DMS153 treated with DMSO at 0.1 percent for 48 hours (cell line): Measurements from ENCODE around the gene AURKA.
"Not testable (repeated sequence)": the region's sequence is repeated elsewhere in the genome, so short reads cannot be mapped to it uniquely, and the experiment has no call there.

Source experiments
- DNase-seq: peaks from one replicate; lab custom pipeline; 2025; ENCODE audit not compliant: unreplicated experiment; lab: John Stamatoyannopoulos, UW

The AURKA gene

DNA sequence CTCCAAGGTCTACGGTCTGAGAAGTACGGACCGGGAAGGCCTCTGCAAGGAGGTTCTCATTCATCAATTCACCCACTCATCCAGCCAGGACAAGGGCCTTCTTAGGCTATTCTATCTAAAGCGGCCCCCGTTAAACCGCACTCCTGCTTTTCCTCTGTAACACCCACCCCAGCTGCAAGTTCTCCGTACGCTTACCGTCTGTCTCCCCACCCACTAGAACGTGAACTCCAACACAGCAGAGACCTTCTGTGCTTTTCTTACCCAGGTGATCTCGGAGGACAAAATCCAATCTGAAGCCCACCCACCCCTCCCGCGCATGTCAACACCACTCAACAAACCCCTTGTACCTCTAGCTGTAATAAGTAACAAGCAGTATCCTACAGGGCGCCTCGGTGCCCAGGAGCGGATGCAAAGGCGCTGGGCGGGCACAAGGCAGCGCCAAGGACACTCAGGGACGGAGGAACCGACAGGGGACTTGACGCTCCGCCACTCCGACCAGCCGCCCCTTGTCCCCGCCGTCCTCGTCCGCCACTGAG lies 351 bp downstream of the AURKA start:
- no peak for DNase-seq

DNA sequence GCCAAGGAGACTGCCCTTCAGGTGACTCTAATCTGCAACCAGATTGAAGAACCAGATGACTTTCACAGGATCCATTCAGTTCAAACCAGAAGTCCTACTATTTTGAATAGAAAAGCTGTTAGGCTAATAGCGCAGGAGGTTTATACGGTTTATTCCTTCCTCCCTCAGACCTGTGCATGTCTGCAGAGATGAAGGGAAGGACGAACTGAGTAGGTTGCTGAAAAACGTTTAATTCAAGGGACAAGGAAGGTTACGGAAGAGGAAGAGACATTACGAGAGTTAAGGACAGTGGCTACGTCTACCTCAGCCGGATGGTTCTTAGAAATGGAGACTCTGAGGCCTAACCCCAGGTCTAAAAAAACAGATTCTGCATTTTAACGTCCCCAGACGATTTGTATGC lies 978 bp downstream of the AURKA start:
- no peak for DNase-seq

DNA sequence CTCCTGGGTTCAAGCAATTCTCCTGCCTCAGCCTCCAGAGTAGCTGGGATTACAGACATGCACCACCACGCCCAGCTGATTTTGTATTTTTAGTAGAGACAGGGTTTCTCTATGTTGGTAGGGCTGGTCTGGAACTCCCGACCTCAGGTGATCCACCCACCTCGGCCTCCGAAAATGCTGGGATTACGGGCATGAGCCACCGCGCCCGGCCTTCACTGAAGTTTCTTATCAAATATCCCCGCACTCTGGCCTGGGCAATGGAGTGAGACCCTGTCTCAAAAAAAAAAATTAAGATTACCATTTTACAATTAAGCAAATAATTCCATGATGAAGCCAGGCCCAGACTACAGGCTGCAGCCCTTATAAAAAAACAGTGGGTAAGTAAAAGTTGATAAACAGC lies 1.6 kb downstream of the AURKA start:
- not testable (repeated sequence) for DNase-seq

- no peak for DNase-seq
Observed at GRCh38 chr20:56389807-56390206, 2.2 kb downstream of the AURKA start.

GRCh38 chr20:56388882-56389281 lies 3.1 kb downstream of the AURKA start:
- DNase-seq: no peak

DNA sequence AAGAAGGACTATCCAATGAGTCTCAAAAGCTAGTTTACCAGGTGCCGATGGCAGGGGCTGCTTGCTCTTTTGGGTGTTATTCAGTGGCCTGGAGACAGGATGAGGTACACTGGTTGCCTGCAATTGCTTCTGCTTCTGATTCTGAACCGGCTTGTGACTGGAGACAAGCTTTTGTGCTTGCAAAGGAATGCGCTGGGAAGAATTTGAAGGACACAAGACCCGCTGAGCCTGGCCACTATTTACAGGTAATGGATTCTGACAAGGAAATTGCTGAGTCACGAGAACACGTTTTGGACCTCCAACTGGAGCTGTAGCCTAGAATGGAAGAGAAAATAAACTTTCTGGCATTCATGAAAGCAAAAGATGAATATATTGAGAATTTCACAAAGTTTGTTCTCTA lies 5.8 kb downstream of the AURKA start:
- DNase-seq: no peak

GRCh38 chr20:56385130-56385529 lies 6.9 kb downstream of the AURKA start:
- DNase-seq: no peak

DNA sequence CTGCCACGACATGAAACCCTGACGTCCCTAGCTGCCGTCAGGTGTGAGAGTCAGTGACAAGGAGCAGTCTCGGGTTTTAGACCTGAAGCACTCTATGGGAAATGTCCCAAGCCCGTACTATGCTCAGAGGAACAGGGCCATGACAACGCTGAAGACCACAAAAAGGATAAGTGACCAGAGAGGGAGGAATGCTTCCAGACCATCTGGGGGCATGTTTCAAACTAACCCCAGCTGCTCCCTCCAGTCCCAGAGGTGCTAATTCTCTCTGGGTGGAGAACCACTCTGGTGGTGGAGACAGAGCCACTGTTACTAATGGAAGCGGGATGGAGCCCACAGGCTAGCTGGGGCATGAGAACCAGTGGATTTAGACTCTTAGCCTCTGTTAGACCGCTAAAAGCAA lies 8.7 kb downstream of the AURKA start:
- DNase-seq: no peak

GRCh38 chr20:56382696-56383095 lies 9.3 kb downstream of the AURKA start:
- DNase-seq: no peak

DNA sequence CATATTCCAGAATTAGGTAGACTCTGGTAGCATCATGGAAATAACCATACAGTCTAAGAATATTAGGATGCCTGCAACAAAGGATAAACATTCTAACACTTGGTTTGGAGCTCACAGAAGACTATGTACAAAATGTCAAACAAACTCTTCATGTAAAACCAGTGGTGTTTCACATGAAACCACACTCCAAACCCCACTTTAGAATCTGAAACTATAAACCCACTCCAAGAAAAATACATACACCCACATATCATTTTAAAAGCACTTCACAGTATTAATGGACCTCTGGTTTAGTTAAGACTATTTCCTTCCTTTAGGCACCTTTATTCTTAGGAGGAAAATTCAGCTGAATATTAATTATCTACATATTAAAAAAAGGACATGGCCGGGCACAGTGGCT lies 10.5 kb downstream of the AURKA start:
- DNase-seq: no peak

- no peak for DNase-seq
Observed at GRCh38 chr20:56380375-56380774, 11.6 kb downstream of the AURKA start.

GRCh38 chr20:56378386-56378785 lies 13.6 kb downstream of the AURKA start:
- no peak for DNase-seq

GRCh38 chr20:56376331-56376730 lies 15.7 kb downstream of the AURKA start:
- no peak for DNase-seq

- no peak for DNase-seq
Observed at GRCh38 chr20:56373942-56374341, 18.1 kb downstream of the AURKA start.

DNA sequence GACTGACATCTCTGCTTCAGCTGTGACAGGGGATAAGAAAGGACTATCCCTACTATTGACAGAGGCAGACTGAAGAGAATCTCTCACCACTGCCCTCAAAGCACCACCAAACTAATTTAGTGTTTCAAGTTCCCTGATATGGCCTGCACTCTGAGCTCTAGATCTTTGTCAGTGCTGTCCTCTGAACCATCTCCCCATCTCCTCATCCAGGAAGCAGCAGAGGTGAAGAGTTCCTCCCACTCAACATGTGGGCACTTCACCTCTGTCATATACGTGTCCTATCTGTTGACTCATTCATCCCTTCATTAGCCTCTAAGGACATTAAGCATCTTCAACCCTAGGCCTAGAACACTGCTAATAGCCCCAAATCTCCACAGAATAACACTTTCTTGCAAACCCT lies 19.2 kb downstream of the AURKA start:
- DNase-seq: no peak

DNA sequence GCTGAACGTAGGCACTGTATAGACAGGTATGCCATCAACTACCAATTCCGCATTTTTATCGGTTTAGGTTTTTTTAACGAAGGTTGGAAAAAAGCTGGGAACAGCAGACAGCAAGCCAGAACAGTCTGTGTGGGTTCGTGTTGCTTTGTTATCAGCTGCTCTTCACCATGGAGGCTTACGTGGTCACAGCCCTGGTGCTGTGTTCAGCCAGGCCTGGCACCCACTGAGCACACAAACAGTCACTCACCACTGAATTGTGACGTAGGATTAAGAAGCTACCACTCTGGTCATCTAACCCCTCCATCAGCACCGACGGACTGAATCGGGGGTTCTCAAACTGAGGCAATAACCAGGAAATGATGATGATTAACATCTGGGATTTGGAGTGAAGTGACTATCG lies 20.0 kb downstream of the AURKA start:
- no peak for DNase-seq

GRCh38 chr20:56369179-56369578 lies 22.8 kb downstream of the AURKA start:
- no peak for DNase-seq

DNA sequence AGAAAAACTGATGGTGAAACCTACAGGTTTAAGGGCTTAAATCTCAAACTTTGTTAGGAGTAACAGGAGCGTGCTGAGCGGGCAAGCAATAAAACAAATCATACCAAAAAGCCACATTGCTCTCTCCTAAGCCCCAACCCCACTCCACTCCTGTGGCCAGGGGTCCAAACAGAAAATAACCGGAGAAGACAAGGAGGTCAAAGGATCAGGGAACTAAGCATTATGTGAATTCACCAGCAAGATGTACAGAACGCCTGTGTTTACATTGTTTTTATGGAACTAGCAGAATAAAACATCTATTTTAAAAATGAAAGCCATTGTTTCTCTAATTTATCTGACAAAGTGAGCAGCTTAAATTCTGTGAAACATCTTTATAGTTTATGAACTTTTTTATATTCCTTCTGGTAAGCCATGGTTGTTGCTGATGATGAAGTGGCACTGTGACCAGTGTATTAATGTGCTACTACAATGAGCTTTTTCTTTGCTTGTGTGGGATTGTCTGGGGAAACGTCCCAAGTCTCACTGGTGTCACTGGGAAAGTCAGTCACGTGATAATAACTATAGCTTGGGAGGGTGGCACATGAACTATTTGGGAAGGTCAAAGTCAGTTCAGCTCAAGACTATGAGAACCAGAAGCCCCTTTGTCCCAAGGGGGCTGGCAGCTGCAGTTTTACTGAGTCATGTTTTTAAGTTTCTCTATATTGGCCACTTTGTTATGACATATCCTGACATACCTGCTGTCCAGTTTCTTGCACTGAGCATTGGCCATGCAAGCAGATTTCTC lies 23.5 kb downstream of the AURKA start:
- DNase-seq: no peak

DNA sequence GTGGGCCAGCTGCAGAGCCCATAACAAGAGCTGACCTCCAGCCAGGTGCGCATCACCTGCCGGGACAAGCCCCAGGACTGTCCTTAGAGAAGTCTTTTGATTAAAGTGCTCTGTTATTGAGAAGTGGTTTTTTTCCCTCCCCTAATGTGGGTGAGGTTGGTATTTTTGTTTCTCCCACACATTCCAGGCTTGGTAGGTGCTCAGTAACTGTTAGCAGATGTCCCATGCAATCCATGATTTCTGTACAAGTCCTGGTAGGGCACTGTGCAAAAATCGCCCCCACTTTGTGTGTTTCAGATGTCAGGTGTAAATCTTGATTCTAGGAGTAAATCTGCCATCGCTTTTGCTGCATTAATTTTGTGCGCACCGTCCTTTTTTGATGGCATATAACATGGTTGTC lies 28.5 kb downstream of the AURKA start:
- no peak for DNase-seq

DNA sequence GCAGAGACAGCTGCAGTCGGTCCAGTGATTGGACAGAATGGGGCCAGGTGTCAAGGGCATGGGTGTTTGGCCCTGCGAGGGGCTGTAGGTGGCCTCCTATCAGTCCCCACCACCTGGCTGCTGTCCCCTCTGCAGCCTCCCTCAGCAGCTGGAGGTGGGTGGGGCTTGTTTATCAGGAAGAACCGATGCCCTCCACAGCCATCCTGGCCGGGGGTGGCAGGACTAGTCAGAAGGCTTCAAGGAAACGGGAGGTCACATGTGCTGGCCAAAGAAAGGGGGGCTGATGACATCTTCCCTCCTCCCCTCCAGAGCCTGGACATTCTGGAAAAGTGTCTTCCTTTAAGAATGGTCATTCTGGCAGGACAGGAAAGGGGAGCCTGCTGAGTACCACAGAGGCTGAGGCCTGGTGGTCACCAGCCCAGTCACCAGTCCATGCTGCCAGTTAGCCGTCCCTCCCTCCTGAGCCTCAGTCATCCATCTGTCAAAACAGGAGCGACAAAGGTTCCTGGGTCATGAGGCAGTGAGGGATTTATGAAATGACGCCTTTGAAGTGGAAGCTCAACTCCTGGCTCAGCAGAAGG lies 29.1 kb downstream of the AURKA start:
- DNase-seq: no peak

- no peak for DNase-seq
Observed at GRCh38 chr20:56361900-56362299, 30.1 kb downstream of the AURKA start.

- no peak for DNase-seq
Observed at GRCh38 chr20:56360908-56361205, 31.2 kb downstream of the AURKA start.
